ENCODE results near the gene MINAR1. TPM values are rescaled to one million over a fixed set of nuclear protein-coding genes. Genes with fewer than 3 reads are reported as not detected.

MINAR1 gene
- total RNA-seq, 1 experiment from 2014 or later, result 0.22 TPM

- Histone ChIP-seq H3K9me3 (ENCODE audit: insufficient read depth, low read depth) (no peaks in the 10 kb centered on the region), H3K36me3 (ENCODE audit: low read depth) (no peaks in the 10 kb centered on the region), H3K4me3 (no peak overlapping the region), H3K9me2 (ENCODE audit: insufficient read depth) (no peaks in the 10 kb centered on the region), H3K27me3 (ENCODE audit: insufficient read depth, low read depth) (no peaks in the 10 kb centered on the region), H3K4me1 (replicated peaks; ENCODE audit: insufficient read depth) (no peaks in the 10 kb centered on the region), H3K79me2 (ENCODE audit: low read depth) (no peaks in the 10 kb centered on the region), H3K27ac (no peak overlapping the region), H4K20me1 (ENCODE audit: insufficient read depth) (no peaks in the 10 kb centered on the region), H3F3A (ENCODE audit: insufficient read depth, low read depth) (no peaks in the 10 kb centered on the region), H2AFZ (no peak overlapping the region), H3K4me2 (no peak overlapping the region)
- CTCF ChIA-PET, result no interaction called here
- no peak for TF ChIP-seq EZH2 (IDR thresholded peaks at IDR 0.05; ENCODE audit: low read depth)
- TF ChIP-seq, protein P1, sequence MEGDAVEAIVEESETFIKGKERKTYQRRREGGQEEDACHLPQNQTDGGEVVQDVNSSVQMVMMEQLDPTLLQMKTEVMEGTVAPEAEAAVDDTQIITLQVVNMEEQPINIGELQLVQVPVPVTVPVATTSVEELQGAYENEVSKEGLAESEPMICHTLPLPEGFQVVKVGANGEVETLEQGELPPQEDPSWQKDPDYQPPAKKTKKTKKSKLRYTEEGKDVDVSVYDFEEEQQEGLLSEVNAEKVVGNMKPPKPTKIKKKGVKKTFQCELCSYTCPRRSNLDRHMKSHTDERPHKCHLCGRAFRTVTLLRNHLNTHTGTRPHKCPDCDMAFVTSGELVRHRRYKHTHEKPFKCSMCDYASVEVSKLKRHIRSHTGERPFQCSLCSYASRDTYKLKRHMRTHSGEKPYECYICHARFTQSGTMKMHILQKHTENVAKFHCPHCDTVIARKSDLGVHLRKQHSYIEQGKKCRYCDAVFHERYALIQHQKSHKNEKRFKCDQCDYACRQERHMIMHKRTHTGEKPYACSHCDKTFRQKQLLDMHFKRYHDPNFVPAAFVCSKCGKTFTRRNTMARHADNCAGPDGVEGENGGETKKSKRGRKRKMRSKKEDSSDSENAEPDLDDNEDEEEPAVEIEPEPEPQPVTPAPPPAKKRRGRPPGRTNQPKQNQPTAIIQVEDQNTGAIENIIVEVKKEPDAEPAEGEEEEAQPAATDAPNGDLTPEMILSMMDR (conservative IDR thresholded peaks at IDR 0.05), result no peak
- DNase-seq, result no peak
- no TSS peak for BruUV-seq (replicated peaks)
- POLR2A ChIA-PET (ENCODE audit: unreplicated experiment), result no interaction called here
- intact Hi-C loops (cut with micrococcal nuclease; ENCODE audit: unreplicated experiment), result no loop called here
Observed at GRCh38 chr15:79455943-79456342, 23.8 kb downstream of the MINAR1 start.

DNA sequence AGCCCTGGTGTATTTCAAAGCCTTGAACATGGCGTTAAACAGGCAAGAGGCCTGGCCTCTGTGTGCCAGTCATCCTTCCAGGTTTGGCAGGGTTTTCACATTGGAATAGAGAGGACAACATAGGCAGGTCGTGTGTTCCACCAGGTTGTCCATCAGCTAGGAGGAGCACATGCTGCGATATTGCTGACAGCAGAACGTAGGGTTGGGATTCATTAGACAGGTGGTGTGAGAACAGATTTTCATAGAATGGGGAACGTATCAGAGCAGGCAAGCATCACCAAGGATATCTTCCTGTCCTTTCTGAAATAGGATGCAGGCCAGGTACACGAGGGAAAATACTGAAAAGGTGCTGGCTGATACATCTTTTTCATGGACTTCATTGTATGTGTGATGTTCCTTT is 26.4 kb downstream of the MINAR1 start:
- Histone ChIP-seq H3K9me2 (ENCODE audit: insufficient read depth) (no peaks in the 10 kb centered on the region), H3K27ac (no peak overlapping the region), H3K4me1 (replicated peaks; ENCODE audit: insufficient read depth) (no peaks in the 10 kb centered on the region), H3K27me3 (ENCODE audit: insufficient read depth, low read depth) (no peaks in the 10 kb centered on the region), H3K9me3 (ENCODE audit: insufficient read depth, low read depth) (no peaks in the 10 kb centered on the region), H3K4me2 (no peak overlapping the region), H3K4me3 (no peak overlapping the region), H3K36me3 (ENCODE audit: low read depth) (no peaks in the 10 kb centered on the region), H3K79me2 (ENCODE audit: low read depth) (no peaks in the 10 kb centered on the region), H2AFZ (no peak overlapping the region), H3F3A (ENCODE audit: insufficient read depth, low read depth) (no peaks in the 10 kb centered on the region), H4K20me1 (ENCODE audit: insufficient read depth) (no peaks in the 10 kb centered on the region)
- intact Hi-C loops (cut with micrococcal nuclease; ENCODE audit: unreplicated experiment), result no loop called here
- ChIA-PET CTCF (no interaction called here), POLR2A (ENCODE audit: unreplicated experiment) (no interaction called here)
- no peak for DNase-seq
- BruUV-seq (replicated peaks), result no TSS peak
- TF ChIP-seq EZH2 (IDR thresholded peaks at IDR 0.05; ENCODE audit: low read depth), result no peak
- TF ChIP-seq, protein P1 (conservative IDR thresholded peaks at IDR 0.05), result no peak

DNA sequence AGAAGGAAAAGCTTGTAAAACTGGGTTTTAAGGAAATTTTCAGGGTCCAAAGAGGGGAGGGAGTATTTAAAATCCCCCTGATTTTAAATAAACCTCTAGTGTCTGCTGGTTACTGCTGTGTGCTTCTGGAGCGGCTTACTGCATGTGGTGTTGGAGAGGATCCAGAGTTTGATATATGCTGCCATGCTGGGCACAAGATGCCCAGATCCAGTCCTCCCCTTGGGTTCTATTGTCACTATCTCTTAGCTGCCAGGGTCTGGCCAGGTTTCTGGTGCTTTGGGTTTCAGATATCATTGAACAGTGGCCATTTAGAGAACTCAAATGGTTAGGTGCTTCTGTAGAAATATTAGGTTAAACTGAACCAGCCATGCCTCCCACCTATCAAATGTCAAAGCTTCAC is 27.5 kb downstream of the MINAR1 start:
- no TSS peak for BruUV-seq (replicated peaks)
- no peaks in the 10 kb centered on the region for H3K36me3 ChIP-seq (ENCODE audit: low read depth)
- intact Hi-C loops (cut with micrococcal nuclease; ENCODE audit: unreplicated experiment), result no loop called here
- no peaks in the 10 kb centered on the region for H3F3A ChIP-seq (ENCODE audit: insufficient read depth, low read depth)
- no peak overlapping the region for H2AFZ ChIP-seq
- POLR2A ChIA-PET (ENCODE audit: unreplicated experiment), result no interaction called here
- H3K9me2 ChIP-seq (ENCODE audit: insufficient read depth), result no peaks in the 10 kb centered on the region
- no peaks in the 10 kb centered on the region for H3K9me3 ChIP-seq (ENCODE audit: insufficient read depth, low read depth)
- no peaks in the 10 kb centered on the region for H4K20me1 ChIP-seq (ENCODE audit: insufficient read depth)
- DNase-seq, result no peak
- H3K4me1 ChIP-seq (replicated peaks; ENCODE audit: insufficient read depth), result no peaks in the 10 kb centered on the region
- CTCF ChIA-PET, result no interaction called here
- no peaks in the 10 kb centered on the region for H3K79me2 ChIP-seq (ENCODE audit: low read depth)
- H3K27me3 ChIP-seq (ENCODE audit: insufficient read depth, low read depth), result no peaks in the 10 kb centered on the region
- no peak overlapping the region for H3K27ac ChIP-seq
- TF ChIP-seq, protein P1 (conservative IDR thresholded peaks at IDR 0.05), result no peak
- no peak for TF ChIP-seq EZH2 (IDR thresholded peaks at IDR 0.05; ENCODE audit: low read depth)
- no peak overlapping the region for H3K4me2 ChIP-seq
- no peak overlapping the region for H3K4me3 ChIP-seq
